ENCODE data around the gene KATNAL1. TPM values are rescaled to one million over a fixed set of nuclear protein-coding genes. Genes with fewer than 3 reads are reported as not detected.
A peak's percentile ranks its signal among the peaks of the same experiment; 100 is the strongest.

Gene KATNAL1
- total RNA-seq, 3 donors from 2014 or later: 3.4 to 45.5 (median 5.8) TPM

- Histone ChIP-seq H3K9me3 (no peaks in the 10 kb centered on the region), H3K4me1 (ENCODE audit: low read depth) (no peaks in the 10 kb centered on the region), H3K36me3 (ENCODE audit: low read depth) (no peaks in the 10 kb centered on the region), H3K4me3 (no peak overlapping the region)
- no peak for TF ChIP-seq CTCF (IDR thresholded peaks at IDR 0.05)
- ATAC-seq (peak; percentile 75), DNase-seq (peak; percentile 68 to 72 (median 70))
- intact Hi-C loops (cut with DNase I, micrococcal nuclease): no loop called here
These were observed 34.6 kb upstream of the KATNAL1 start for GRCh38 chr13:30341815-30342570.

GRCh38 chr13:30340331-30341250 lies 33.2 kb upstream of the KATNAL1 start:
- TF ChIP-seq CTCF (IDR thresholded peaks at IDR 0.05): no peak
- Histone ChIP-seq H3K9me3 (no peaks in the 10 kb centered on the region), H3K4me3 (no peak overlapping the region), H3K4me1 (ENCODE audit: low read depth) (no peaks in the 10 kb centered on the region), H3K36me3 (ENCODE audit: low read depth) (no peaks in the 10 kb centered on the region)
- DNase-seq (peak in 2 of 3 donors; percentile 12 to 54), ATAC-seq (peak; percentile 61)
- intact Hi-C loops (cut with DNase I, micrococcal nuclease): no loop called here

GRCh38 chr13:30339738-30340330 lies 32.5 kb upstream of the KATNAL1 start:
- Histone ChIP-seq H3K9me3 (no peaks in the 10 kb centered on the region), H3K4me1 (ENCODE audit: low read depth) (no peaks in the 10 kb centered on the region), H3K4me3 (no peak overlapping the region), H3K36me3 (ENCODE audit: low read depth) (no peaks in the 10 kb centered on the region)
- ATAC-seq: no peak
- intact Hi-C loops (cut with DNase I, micrococcal nuclease): no loop called here
- no peak for TF ChIP-seq CTCF (IDR thresholded peaks at IDR 0.05)
- no peak for DNase-seq

DNA sequence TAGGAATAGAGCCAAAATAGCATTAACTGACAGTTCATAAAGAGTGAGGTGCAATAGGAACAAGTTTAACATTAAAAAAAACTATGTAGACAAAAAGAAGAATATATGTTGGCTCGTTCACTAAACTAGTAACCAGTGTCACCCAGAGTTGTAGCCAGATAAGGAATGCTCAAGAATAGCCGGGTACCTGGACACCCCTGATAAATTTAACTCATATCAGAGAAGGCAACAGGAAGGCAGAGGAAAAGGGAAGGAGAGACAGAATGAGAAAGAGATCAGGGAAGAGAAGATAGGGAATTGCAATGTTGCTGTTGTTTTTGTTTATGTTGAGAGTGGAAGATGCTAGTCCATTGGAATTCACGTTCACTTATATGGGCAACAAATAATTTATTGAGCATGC lies 31.6 kb upstream of the KATNAL1 start:
- H3K36me3 ChIP-seq (ENCODE audit: low read depth): no peaks in the 10 kb centered on the region
- DNase-seq (no peak), ATAC-seq (no peak)
- no peaks in the 10 kb centered on the region for H3K4me1 ChIP-seq (ENCODE audit: low read depth)
- intact Hi-C loops (cut with DNase I, micrococcal nuclease): no loop called here
- TF ChIP-seq CTCF (IDR thresholded peaks at IDR 0.05): no peak
- H3K4me3 ChIP-seq: no peak overlapping the region
- H3K9me3 ChIP-seq: no peaks in the 10 kb centered on the region

DNA sequence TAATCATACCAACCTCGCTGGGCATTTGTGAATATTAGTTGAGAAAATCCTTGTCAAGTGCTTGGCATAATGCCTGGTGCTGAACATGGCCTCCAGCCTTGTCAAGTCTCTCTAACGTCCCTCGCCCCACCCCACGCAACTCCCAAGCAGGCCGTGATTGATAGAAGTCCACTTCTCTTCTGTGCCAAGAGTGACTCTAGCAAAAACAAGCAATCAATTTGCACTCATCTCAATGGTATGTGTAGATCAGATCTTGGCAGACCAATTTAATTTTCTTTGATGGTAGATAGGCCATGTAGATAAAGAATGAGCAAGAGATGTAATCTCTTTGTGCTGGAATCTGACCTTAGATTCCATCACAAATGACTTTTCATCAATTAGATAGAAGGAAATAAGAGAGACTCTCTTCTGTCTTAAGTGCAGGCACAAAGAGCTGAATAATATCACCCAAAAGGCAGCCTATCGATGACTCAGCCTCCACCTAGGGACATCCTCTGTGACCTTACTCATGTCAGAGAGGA lies 31.0 kb upstream of the KATNAL1 start:
- intact Hi-C loops (cut with DNase I, micrococcal nuclease): no loop called here
- no peak for ATAC-seq
- no peak for TF ChIP-seq CTCF (IDR thresholded peaks at IDR 0.05)

More for the DNA sequence above, 31.0 kb upstream of the KATNAL1 start:
- DNase-seq: no peak
- Histone ChIP-seq H3K4me3 (no peak overlapping the region), H3K9me3 (no peaks in the 10 kb centered on the region), H3K4me1 (ENCODE audit: low read depth) (no peaks in the 10 kb centered on the region), H3K36me3 (ENCODE audit: low read depth) (no peaks in the 10 kb centered on the region)
